DND-41 (cell line): ENCODE measurements around the gene TEKT1.

ENCODE experiments used
- ATAC-seq: fragments of 200-7000 bp; cut with Tn5 transposase; 3 replicates; pipeline ENCODE4 v1.9.1; 2021; ENCODE audit warnings: low read depth; ENCODE audit not compliant: insufficient read depth
- DNase-seq: peaks from one replicate; pipeline ENCODE4 v3.0.0-alpha.2; 2020
- H2AFZ ChIP-seq: 2 replicates; pipeline ENCODE4 v1.6.0; 2012; ENCODE audit warnings: low read depth, low read length
- H3K27ac ChIP-seq: 2 replicates; pipeline ENCODE4 v1.5.1; 2012; ENCODE audit warnings: low read length, inconsistent platforms
- H3K27me3 ChIP-seq: fragments of 200-600 bp; sonication (generic); 2 replicates; pipeline ENCODE4 v1.6.0; 2012; ENCODE audit warnings: low read length, mild to moderate bottlenecking, inconsistent platforms; ENCODE audit not compliant: insufficient read depth, poor library complexity
- H3K36me3 ChIP-seq: 2 replicates; pipeline ENCODE4 v1.5.1; 2012; ENCODE audit warnings: low read length, inconsistent platforms; ENCODE audit not compliant: insufficient read depth
- H3K4me1 ChIP-seq: 2 replicates; pipeline ENCODE4 v1.5.1; 2012; ENCODE audit warnings: mild to moderate bottlenecking, low read length; ENCODE audit not compliant: insufficient read depth
- H3K4me2 ChIP-seq: 2 replicates; pipeline ENCODE4 v1.6.0; 2012; ENCODE audit warnings: mild to moderate bottlenecking, moderate library complexity, low read length, inconsistent platforms; ENCODE audit not compliant: insufficient read depth
- H3K4me3 ChIP-seq, 2 experiments: fragments of 200-600 bp in 1 of 2; shearing (Covaris generic) in 1 of 2; 2 replicates each; pipeline ENCODE4 v1.5.1; 2012 to 2016; ENCODE audit warnings: inconsistent platforms in 2 of 2, low read length in 2 of 2, mild to moderate bottlenecking in 2 of 2, low read depth in 1 of 2, moderate library complexity in 1 of 2
- H3K79me2 ChIP-seq: 2 replicates; pipeline ENCODE4 v1.6.0; 2012; ENCODE audit warnings: low read length, inconsistent platforms; ENCODE audit not compliant: insufficient read depth
- H3K9ac ChIP-seq: 2 replicates; pipeline ENCODE4 v1.6.0; 2012; ENCODE audit warnings: low read depth, mild to moderate bottlenecking, inconsistent platforms, low read length, moderate library complexity
- H3K9me3 ChIP-seq: 2 replicates; pipeline ENCODE4 v1.5.1; 2012; ENCODE audit warnings: low read length, moderate library complexity, mild to moderate bottlenecking, inconsistent platforms; ENCODE audit not compliant: insufficient read depth, severe bottlenecking
- H4K20me1 ChIP-seq: 2 replicates; pipeline ENCODE4 v1.6.0; 2012; ENCODE audit warnings: low read length; ENCODE audit not compliant: insufficient read depth
- EZH2 ChIP-seq: IDR thresholded peaks from 3 replicates; pipeline ENCODE4 v1.6.1; 2012; ENCODE audit warnings: borderline replicate concordance, low read depth, mild to moderate bottlenecking, moderate library complexity, low read length, inconsistent platforms; ENCODE audit not compliant: severe bottlenecking
- TF ChIP-seq, protein P1 (sequence below): IDR thresholded peaks from 2 replicates; pipeline ENCODE4 v1.5.1; 2012; ENCODE audit warnings: borderline replicate concordance, low read length, moderate library complexity, mild to moderate bottlenecking; ENCODE audit not compliant: poor library complexity, severe bottlenecking; ENCODE audit errors: extremely low read depth

TEKT1 gene

DNA sequence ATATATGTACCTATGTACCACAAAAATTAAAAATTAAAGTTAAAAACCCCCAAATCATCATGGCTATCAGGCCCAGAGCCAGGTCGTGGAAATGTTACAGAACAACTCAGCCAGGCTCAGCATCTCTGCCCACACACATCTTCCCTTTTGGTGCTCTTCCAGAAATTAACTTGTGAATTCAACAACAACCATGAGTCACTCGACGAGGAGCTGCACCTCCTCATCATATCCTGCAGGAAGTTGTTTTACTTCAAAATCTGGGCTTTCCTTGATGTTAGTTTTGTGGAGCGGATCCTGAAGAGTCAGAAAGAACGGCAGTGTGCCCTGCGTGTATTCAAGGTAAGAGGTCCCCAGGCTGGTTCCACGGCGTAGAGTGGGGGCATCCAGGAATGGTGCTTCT is 44.9 kb downstream of the TEKT1 start:
- peaks cover 15% of the 10 kb centered on the region for H3K4me1 ChIP-seq
- H3K36me3 ChIP-seq, result no peaks in the 10 kb centered on the region
- no peaks in the 10 kb centered on the region for H3K79me2 ChIP-seq
- H3K27ac ChIP-seq, result no peak overlapping the region
- no peak overlapping the region for H3K4me2 ChIP-seq
- peaks cover 11% of the 10 kb centered on the region for H3K27me3 ChIP-seq
- no peak overlapping the region for H2AFZ ChIP-seq
- DNase-seq (no peak), ATAC-seq (no peak)
- no peaks in the 10 kb centered on the region for H4K20me1 ChIP-seq
- no peaks in the 10 kb centered on the region for H3K9me3 ChIP-seq
- no peak overlapping the region for H3K4me3 ChIP-seq
- TF ChIP-seq, protein P1, sequence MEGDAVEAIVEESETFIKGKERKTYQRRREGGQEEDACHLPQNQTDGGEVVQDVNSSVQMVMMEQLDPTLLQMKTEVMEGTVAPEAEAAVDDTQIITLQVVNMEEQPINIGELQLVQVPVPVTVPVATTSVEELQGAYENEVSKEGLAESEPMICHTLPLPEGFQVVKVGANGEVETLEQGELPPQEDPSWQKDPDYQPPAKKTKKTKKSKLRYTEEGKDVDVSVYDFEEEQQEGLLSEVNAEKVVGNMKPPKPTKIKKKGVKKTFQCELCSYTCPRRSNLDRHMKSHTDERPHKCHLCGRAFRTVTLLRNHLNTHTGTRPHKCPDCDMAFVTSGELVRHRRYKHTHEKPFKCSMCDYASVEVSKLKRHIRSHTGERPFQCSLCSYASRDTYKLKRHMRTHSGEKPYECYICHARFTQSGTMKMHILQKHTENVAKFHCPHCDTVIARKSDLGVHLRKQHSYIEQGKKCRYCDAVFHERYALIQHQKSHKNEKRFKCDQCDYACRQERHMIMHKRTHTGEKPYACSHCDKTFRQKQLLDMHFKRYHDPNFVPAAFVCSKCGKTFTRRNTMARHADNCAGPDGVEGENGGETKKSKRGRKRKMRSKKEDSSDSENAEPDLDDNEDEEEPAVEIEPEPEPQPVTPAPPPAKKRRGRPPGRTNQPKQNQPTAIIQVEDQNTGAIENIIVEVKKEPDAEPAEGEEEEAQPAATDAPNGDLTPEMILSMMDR, result no peak
- TF ChIP-seq EZH2, result no peak
- no peak overlapping the region for H3K9ac ChIP-seq

DNA sequence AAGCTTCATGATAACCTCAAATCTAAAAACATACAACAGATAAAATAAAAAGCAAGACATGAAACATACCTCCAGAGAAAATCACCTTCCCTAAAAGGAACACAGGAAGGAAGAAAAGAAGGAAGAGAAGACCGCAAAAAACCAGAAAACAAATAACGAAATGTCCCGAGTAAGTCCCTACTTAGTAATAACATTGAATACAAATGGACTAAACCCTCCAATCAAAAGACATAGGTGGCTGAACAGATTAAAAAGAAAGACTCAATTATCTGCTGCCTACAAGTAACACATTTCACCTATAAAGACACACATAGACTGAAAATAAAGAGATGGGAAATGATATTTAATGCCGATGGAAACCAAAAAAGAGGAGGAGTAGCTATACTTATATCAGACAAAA is 49.3 kb downstream of the TEKT1 start:
- no peak overlapping the region for H3K4me3 ChIP-seq
- no peaks in the 10 kb centered on the region for H3K79me2 ChIP-seq
- TF ChIP-seq EZH2, result no peak
- TF ChIP-seq, protein P1, result no peak
- no peaks in the 10 kb centered on the region for H3K27me3 ChIP-seq
- H4K20me1 ChIP-seq, result no peaks in the 10 kb centered on the region
- no peak for ATAC-seq
- no peak overlapping the region for H3K9ac ChIP-seq
- H3K4me1 ChIP-seq, result peaks cover 28% of the 10 kb centered on the region
- no peak for DNase-seq
- H3K9me3 ChIP-seq, result no peaks in the 10 kb centered on the region
- H3K36me3 ChIP-seq, result no peaks in the 10 kb centered on the region
- H2AFZ ChIP-seq, result no peak overlapping the region
- no peak overlapping the region for H3K27ac ChIP-seq
- no peak overlapping the region for H3K4me2 ChIP-seq

DNA sequence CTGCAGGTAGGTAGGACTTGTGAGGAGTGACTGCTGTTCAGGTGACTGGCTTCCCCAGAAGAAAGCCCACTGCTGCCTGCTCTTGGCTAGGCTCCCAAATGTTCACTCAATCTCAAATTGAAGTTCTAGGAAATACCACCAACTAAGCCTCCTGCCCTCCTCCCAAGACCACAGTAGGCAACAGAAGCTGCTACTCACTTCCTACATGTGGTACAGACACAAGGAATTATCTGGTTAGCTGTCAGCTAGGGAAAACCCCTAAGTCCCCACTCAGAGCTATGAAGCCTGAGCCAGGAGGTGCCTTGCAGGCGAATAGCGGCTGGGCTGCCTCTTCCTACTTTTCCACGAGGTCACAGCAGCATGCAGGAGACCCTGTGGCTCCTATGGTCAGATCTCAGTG is 50.6 kb downstream of the TEKT1 start:
- no peak overlapping the region for H2AFZ ChIP-seq
- H3K9ac ChIP-seq, result no peak overlapping the region
- no peak overlapping the region for H3K4me3 ChIP-seq
- no peaks in the 10 kb centered on the region for H3K27me3 ChIP-seq
- no peak overlapping the region for H3K27ac ChIP-seq
- H3K36me3 ChIP-seq, result no peaks in the 10 kb centered on the region
- peak; percentile 92 for ATAC-seq
- no peaks in the 10 kb centered on the region for H3K9me3 ChIP-seq
- no peak overlapping the region for H3K4me2 ChIP-seq
- no peaks in the 10 kb centered on the region for H3K79me2 ChIP-seq
- no peaks in the 10 kb centered on the region for H4K20me1 ChIP-seq
- peaks cover 24% of the 10 kb centered on the region for H3K4me1 ChIP-seq
- peak; percentile 56 for DNase-seq
- TF ChIP-seq EZH2, result no peak
- TF ChIP-seq, protein P1, result no peak

DNA sequence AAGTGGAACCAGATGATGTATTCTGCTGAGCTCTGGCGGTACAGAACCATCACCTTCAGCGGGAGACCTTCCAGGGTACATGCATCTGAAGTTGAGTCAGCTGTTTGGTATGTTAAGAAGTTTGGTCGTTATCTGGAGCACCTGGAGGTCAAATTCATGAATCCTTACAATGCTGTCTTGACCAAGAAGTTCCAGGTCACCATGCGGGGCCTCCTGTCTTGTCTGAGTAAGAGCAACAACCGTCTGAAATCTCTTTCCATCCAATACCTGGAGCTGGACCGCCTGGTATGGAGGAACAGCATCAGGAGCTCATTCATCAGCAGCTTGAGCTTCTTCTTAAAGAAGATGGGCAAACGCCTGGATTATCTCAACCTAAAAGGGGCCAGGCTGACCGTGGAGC is 51.5 kb downstream of the TEKT1 start:
- H3K4me3 ChIP-seq, result no peak overlapping the region
- H3K27ac ChIP-seq, result no peak overlapping the region
- no peaks in the 10 kb centered on the region for H3K79me2 ChIP-seq
- no peak overlapping the region for H3K9ac ChIP-seq
- no peak for ATAC-seq
- no peak for TF ChIP-seq EZH2
- TF ChIP-seq, protein P1, result no peak
- H3K9me3 ChIP-seq, result no peaks in the 10 kb centered on the region
- H3K4me1 ChIP-seq, result peaks cover 15% of the 10 kb centered on the region
- no peaks in the 10 kb centered on the region for H3K36me3 ChIP-seq
- H4K20me1 ChIP-seq, result no peaks in the 10 kb centered on the region
- DNase-seq, result no peak
- H3K27me3 ChIP-seq, result no peaks in the 10 kb centered on the region
- H3K4me2 ChIP-seq, result no peak overlapping the region
- H2AFZ ChIP-seq, result no peak overlapping the region
